Measurements from ENCODE around the gene SPAG4.

Gene SPAG4

GRCh38 chr20:35600176-35600992, 15.2 kb upstream of the SPAG4 start:
- DNase-seq, result no peak

- peak; percentile 44 for DNase-seq
Observed at GRCh38 chr20:35600993-35601973, 14.3 kb upstream of the SPAG4 start.

DNA sequence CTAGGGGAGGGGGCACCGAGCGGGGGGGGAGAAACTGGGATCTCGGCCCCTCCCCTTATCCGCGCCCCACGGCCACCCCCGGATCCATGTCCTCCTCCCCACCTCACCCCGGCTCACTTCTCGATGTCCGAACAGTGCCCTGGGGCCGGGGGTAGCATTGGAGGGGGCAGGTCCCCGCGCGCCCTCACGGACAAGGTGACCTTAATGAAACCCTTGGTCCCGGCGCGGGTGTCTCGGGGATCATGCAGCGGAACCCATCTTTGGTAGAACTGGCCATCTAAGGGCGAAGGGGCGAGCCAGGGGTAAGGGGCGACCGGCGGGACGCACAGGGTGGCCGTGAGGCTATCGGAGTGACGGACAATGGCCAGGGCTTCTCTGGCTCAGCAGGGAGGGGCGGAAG, 13.6 kb upstream of the SPAG4 start:
- no peak for DNase-seq

- DNase-seq, result no peak
Observed at GRCh38 chr20:35602851-35603495, 12.7 kb upstream of the SPAG4 start.

- no peak for DNase-seq
Observed at GRCh38 chr20:35603695-35604448, 11.8 kb upstream of the SPAG4 start.

DNA sequence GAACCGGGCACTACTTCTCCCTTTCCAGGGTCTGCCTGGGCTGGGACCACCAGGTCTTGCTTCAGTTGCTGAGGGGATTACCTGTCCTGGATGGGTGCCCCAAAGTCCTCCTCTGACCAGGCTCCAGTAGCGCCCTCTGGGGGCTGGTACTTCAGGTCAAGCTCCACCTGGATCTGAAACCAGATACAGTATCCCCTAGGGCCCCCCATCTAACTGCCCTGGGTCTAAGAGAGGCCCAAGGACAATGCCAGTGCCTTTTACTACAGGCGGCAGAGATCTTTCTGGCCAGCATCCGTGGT, 11.2 kb upstream of the SPAG4 start:
- DNase-seq, result no peak

- no peak for DNase-seq
Observed at GRCh38 chr20:35606127-35606526, 9.5 kb upstream of the SPAG4 start.

DNA sequence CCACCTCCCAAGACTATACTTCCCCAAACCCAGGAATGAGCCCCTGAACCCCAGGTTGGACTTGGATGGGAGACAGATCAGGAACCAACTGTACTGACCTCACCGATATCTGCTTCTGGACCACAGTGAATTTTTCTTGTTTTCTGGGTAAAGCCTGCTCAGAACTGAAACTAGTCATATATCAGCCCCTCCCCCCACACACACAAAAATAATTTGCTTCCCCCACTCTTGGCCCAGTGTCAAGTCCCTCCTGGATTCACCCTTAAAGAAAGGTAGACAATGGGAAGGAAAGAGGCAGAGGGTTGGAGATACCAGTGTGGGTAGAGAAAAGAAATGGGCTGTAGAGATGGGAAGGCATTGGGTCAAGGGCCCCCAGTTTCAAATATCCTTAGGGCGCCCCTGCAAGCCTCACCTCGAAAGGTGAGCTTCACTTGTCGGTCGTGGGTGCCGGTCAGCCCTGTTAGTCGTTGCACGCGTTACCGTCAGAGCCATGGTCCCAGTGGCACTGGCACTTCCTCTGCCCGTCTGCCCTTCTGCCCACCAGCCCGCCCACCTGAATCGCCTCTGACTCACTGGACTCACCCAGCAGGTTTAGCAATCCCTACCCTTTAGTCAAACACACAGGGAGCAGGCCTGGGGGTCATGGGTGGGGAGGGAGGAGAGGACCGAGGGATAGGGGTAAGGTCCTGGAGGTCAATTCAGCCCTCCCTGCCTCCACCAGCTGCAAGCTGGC, 8.5 kb upstream of the SPAG4 start:
- no peak for DNase-seq

GRCh38 chr20:35610833-35611427, 4.7 kb upstream of the SPAG4 start:
- DNase-seq, result no peak

GRCh38 chr20:35611482-35611881, 4.1 kb upstream of the SPAG4 start:
- DNase-seq, result no peak

- no peak for DNase-seq
Observed at GRCh38 chr20:35616465-35617396, 1.1 kb downstream of the SPAG4 start.

- DNase-seq, result no peak
Observed at GRCh38 chr20:35617397-35618262, 2.0 kb downstream of the SPAG4 start.

- DNase-seq, result no peak
Observed at GRCh38 chr20:35618263-35619131, 2.9 kb downstream of the SPAG4 start.

GRCh38 chr20:35619196-35620095, 3.8 kb downstream of the SPAG4 start:
- DNase-seq, result peak; percentile 90

GRCh38 chr20:35620818-35621559, 5.4 kb downstream of the SPAG4 start:
- DNase-seq, result no peak

DNA sequence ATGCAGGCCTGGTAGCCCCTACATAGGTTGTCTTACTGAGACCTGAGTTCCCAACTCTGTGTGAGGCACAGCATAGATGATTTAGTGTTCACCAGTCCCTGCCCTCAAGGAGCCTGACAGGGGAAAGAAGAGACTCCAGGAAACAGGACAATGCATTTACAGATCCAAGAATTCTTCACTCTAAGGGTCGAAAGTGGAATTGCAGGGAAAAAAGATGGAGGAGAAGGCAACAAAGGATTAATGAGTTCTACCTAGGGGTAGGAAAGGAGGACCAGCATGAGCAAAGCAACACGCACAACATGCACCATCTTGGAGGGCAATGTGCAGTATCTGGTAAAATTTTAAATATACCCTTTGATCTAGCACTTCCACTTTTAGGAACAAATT, 5.9 kb downstream of the SPAG4 start:
- DNase-seq, result no peak
